Measurements from ENCODE around the gene HNRNPR.

The HNRNPR gene

DNA sequence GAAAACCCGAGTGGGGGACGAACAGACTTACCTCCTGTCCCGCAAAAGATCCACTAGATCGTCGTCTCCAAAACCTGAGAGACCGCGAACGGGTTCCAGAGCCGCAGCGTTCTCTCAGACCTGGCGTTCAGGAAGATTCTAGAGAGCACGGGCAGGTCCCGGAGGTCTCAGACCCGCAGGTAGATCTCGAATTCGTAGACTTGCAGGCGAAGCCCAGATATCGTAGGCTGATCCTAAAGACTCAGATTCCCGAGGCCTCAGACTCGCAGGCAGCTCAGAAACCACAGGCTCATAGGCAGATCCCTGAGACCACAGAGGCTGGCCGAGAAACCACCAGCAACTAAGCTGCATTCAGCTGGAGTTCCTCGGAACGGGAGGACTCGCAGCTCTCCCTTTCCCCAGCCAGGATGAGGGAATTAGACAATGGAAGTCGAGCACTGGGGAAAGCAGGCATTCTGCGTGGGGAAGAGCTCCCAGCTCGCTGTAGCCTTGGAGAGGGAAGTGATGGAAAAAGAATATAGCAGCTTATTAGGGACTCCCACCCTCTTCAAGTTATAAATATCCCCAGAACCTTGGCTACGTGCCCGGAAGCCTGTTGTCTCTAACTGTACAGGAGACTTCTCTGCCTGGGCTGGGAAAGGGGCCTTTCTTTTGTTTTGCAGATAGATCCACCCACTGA is 25.4 kb upstream of the HNRNPR start, which contains the start of gene ZNF436:
Gene ZNF436, minus strand, starts transcription at position 502 of the 679 bp plus-strand sequence. CDS start 1,831 bp downstream, outside the sequence.
- in situ Hi-C loops (cut with MboI; ENCODE audit: low sequenced_read_pairs), result no loop called here

DNA sequence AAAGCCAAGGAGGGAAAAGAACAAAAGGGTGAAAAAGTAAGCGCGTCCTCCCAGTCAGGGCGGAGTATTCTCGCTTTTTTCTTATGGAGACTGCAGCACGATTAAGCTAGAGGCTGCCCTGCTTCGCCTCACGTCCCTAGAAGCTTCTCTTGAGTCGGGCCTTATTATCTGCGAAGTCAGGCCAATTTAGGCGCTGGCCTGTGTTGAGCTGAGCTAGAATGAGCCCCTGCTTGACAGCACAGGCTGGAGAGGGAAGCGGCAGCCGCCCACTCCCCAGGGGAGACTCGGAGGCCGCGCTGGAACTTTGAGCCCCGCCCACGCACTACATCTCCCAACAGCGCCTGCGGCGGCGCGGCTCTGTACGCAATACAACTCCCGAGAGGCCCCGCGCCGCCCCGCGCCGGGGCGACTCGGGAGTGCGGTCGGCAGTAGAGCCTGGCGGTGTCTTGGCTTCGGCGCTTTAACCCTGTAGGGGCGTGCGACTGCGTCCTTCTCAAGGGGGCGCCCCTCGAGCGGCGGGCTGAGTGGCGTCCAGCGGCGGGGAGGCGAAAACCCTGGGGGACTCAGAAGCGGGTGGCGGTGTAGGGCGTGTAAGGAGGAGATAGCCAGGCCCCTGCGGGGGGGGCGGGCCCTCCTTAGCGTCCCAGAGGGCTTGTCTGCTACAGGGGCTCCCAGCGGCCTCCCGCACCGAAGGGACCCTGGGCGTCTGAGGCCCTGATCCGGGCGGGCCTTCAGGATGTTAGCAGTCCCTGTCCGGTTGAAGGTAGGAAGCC is 24.7 kb upstream of the HNRNPR start:
- in situ Hi-C loops (cut with MboI; ENCODE audit: low sequenced_read_pairs), result no loop called here

DNA sequence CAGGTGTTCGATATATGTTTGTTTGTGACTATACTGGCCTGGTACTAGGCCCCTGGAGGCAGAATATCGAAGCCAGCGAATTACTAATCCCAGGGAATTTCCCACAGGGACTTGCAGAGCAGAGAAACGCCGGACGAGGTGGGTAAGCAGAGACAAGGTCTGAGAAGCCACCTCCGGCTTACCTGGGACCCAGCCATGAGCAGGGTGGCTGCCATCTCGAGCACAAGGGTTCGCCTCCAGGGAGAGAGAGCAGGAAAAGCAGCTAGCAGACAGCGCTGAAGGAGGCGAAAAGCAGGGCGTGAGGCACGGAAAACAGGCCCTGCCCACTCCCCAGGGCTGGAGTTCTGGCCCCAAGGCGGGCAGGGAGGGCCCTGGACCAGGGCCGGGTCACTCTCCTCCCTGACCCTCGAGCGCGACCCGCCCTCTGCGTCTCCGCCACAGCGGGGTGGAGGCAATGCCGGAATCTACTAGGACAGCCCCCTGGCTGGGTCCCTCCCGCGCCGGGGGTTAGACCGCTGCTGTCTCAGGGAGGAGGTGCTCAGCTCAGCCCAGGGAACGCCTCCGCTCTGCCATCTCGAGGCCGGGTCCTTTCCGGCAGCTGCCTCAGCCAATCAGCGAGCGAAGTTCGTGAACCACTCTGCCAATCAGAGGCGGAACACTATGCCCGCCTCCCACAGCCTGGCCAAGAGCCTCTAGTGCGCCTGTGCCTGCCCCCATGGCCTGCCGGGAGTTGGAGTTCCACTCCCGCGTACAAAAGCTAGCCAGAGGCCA is 23.9 kb upstream of the HNRNPR start:
- in situ Hi-C loops (cut with MboI; ENCODE audit: low sequenced_read_pairs), result no loop called here

DNA sequence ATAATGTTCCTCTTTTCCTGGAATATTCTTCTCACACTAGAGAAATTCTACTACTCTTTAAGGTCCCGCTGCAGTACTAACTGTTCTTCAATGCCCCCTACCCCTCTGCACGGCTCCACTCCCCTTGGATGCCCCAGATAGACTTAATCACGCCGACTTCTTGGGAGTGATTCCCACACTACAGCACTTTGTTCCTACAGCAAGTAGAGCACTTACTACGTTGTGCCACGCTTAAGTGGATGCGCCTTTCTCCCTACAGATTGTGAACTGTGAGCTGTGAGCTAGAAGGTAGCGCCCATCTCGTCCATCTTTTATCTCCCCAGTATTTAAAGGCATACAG is 23.3 kb upstream of the HNRNPR start:
- in situ Hi-C loops (cut with MboI; ENCODE audit: low sequenced_read_pairs), result no loop called here

DNA sequence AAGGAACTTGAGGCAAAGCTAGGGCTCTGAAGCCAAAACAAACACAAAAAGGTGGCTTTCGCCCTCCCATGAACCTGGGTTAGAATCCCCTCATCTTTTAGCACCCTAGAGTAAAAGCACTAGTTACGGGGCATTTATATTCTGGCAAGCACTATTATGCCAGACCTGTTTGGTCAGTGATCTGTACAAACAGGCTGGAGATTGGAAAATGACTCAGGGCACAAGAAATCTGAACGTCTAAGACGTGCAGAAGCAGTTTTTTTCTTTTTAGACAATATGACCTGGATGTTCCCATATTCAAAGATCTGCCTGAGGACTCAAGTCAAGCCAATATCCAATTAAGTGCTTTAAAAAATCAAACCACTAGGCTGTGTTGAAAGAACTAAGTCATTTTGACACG is 22.5 kb upstream of the HNRNPR start:
- in situ Hi-C loops (cut with MboI; ENCODE audit: low sequenced_read_pairs), result no loop called here

DNA sequence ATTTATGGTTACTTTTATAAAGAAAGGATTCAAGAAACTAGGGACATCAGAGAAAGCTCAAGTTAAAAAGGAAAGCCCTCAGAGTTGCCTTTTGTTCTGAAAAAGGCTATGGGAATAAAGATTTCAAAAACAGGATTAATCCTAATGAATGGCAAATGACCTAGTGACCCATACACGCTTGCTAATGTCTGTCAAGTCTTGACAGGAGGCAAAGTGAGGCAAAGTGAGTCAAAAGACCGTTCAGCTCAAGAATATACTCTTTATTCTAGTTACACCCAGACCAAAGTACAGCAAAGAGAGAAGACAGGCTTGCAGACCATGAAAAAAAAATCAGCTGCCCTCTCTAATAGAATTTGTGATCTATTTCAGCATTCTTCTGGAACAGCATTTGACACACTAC is 22.1 kb upstream of the HNRNPR start:
- in situ Hi-C loops (cut with MboI; ENCODE audit: low sequenced_read_pairs), result no loop called here

DNA sequence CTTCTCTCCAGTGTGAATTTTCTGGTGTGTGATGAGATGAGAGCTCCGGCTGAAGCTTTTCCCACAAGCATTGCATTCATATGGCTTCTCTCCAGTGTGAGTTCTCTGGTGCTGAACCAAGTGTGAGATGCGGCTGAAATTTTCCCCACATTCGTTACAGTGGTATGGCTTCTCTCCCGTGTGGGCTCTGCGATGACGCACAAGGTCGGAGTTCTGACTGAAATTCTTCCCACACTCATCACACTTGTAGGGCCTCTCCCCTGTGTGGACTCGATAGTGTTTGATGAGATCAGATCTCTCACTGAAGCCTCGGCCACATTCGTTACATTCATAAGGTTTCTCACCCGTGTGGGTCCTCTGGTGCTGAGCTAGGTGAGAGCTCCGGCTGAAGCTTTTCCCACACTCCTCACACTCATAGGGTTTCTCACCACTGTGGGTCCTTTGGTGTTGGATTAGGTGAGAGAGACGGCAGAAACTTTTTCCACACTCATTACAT is 18.2 kb upstream of the HNRNPR start:
- in situ Hi-C loops (cut with MboI; ENCODE audit: low sequenced_read_pairs), result no loop called here

DNA sequence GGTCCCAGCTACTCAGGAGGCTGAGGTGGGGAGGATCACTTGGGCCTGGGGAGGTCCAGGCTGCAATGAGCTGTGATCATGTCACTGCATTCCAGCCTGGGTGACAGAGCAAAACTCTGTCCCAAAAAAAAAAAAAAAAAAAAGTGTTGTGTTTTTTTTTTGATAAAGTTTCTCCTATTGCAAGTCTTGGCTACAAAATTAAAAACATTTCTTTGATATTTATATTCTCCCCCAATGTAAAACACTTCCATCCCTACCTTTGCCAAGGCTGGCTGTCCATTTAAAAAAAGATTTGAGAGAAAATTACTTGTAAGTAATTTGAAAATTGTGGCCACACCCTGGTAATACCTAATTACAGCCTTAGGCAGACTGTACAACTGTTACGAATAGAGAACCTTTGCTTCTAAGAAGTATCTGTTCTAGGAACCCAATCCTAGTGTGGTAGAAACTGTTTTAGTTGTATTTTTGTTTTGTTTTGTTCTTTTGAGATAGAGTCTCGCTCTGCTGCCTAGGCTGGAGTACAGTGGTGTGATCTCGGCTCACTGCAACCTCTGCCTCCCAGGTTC is 14.3 kb upstream of the HNRNPR start:
- in situ Hi-C loops (cut with MboI; ENCODE audit: low sequenced_read_pairs), result no loop called here

DNA sequence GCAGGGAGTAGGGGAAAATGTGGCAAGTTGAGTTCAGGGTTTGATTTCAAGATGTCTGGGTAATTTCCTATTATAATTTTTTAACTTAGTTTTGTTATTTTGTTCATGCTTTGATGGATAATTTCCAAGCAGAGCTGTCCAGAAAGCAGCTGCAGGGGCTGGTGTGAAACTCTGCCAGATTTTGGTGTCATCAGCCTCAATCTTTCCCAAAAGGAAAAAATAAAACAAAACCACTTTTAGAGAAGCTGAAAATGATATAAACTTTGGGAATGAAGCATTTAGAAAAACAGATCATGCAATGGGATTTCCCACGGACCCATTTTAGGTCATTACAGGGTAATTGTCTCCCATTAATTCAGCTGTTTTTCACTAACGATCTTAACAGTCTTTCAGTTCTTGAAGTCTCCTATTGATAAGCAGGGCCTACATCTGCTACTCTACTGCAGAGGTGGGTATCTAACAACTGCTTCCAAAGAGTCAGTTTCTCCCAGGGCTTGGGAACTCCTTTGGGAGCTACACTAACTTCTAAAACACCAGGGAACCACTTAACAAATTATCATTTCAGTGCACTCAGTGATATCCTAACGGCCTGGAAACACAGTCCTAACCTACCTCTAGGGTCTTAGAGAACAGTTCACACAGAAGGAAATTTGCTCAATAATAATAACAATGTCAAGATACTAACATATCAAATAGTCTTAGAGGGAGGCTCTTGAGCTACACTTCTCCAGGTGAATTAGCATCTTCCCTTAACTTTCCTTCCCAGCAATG is 13.2 kb upstream of the HNRNPR start:
- in situ Hi-C loops (cut with MboI; ENCODE audit: low sequenced_read_pairs), result no loop called here

DNA sequence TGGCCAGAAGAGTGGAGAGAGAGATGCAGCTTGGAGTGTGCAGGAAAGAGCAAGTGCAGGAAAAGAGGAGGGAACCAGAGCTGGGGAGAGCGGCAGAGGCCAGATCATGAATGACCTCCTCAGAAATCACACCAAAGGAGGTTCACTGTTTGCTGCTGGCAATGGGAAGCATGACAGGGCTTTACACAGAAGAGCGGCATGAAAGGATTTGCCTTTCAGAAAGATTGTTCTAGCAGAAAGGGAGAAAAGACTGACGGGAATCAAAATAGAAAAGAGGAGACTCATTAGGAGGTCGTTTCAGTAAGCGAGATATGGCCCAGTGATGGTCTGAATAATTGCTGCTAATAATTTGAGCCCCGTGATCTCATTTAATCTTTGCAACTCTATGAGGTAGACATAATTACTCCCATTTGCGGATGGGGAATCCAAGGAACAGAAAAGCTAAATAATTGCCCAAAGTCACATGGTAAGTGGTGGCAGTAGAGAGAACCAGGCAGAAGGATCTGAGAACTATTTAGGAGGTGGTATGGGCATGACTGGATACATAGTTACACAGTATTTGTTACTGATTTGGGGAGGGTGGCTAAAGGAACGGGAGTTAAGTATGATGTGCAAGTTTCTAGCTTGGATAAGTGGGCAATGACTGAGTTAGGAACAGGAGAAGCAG is 12.5 kb upstream of the HNRNPR start:
- in situ Hi-C loops (cut with MboI; ENCODE audit: low sequenced_read_pairs), result no loop called here

DNA sequence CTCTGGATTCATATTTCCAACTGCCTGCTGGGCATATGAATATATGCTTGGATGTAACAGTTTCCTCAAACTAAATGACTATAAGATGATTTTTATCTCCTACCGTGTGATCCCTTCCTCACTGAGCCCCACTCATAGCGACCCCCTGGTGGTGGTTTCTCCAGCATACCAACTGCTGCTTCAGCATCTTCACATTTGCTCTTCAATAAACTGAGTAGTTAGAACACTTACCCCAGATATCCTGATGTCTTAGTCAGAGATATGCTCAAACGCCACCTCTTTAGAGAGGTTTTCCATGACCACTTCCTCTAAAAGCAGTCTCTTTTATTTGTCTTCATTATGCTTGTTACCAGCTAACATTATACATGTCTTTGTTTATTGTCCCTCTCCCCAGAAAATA is 10.2 kb upstream of the HNRNPR start:
- in situ Hi-C loops (cut with MboI; ENCODE audit: low sequenced_read_pairs), result no loop called here

DNA sequence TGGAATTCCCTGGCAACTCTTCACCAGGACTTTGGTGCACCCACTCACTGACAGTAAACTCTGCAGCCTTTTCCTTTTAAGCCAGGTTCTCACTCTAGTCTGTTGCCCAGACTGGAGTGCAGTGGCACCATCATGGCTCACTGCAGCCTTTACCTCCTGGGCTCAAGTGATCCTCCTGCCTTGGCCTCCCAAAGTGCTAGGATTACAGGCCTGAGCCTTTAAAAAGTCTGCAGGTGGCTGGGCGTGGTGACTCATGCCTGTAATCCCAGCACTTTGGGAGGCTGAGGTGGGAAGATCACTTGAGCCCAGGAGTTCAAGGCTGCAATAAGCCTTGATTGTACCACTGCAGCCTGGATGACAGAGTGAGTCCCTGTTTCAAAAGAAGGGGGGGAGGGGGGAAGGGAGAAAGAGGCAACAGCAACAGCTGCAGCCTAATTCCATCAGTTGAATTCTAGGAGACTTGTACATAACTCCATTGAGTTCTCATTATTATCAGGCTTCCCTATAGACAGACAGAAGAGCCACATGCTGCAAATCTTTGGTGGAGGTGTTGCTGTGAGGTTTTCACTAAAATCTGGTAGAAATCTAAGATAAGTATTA is 8.1 kb upstream of the HNRNPR start:
- in situ Hi-C loops (cut with MboI; ENCODE audit: low sequenced_read_pairs), result no loop called here

DNA sequence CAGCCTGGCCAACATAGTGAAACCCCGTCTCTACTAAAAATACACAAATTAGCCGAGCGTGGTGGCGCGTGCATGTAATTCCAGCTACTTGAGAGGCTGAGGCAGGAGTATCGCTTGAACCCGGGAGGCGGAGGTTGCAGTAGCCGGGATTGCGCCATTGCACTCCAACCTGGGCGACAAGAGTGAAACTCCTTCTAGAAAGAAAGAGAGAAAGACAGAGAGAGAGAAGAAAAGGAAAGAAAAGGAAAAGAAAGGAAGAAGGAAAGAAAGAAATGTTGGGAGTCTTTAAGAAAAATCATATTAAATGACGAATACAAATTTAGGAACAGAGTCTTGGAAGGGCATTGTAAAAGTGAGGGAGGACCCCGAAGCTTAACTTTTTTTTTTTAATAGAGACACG is 1.8 kb upstream of the HNRNPR start:
- in situ Hi-C loops (cut with MboI; ENCODE audit: low sequenced_read_pairs), result no loop called here

DNA sequence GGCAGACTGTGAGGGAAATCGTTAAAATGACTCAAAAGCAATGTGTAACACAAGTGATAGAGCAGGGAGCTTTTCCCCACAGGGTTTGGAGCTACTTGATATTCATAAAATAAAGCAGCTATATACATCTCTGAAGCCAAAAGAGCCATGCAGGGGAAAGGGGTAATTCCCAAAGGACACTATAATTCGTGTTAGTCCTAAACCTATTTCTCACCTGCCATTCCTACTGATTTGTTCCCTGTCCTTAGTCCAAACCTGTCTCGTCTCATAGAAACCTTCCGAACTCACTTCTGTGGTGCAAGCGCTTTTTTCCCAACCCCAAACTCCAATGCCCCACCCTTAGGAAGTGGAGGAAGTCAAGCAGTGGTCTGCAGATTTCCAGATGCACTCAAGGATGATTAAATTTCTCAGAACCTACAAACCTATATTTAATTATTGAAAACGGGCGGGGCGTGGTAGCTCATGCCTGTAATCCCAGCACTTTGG is 946 bp upstream of the HNRNPR start:
- in situ Hi-C loops (cut with MboI; ENCODE audit: low sequenced_read_pairs), result no loop called here

DNA sequence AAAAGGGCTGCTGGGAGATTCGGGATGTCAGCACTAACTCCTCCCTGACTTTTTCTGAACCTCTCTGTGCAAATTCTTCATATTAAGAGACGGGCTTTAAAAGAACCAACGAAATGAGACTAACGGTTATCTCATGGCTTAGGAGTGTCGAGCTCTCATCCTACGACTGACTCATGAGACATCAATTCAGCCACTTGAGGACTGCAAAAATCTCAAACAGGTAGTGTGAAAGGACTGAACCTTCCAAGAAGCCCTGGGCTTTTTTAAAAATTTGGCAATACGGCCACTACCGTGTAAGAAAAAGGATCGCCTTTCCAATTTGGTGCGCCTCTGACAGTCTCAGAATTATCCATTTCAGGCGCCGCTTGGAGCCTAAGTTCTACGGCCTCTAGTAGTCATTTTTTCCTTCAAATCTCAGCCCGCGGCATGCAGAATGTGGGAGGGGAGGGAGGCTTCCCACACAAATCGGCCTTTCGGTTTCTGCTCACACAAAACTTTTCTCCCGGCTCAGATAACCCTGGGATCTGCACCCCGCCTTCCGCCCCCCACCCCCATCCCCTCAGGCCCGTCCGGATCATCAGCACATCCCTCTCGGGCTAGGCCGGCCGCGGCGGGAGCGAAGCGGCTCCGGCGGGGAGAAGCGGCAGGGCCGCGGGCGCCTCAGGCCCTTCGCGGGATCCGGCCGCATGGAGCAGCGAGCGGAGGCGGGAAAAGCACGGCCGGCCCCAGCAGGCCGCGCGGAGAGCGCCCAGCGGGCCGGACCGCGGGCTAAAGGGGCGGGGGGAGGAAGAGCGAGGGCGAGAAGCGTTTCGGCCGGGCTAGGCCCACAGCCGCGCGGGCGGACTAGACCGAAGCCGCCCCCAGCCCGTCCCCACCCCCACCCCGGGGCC is 618 bp downstream of the HNRNPR start:
- in situ Hi-C loops (cut with MboI; ENCODE audit: low sequenced_read_pairs), result no loop called here

DNA sequence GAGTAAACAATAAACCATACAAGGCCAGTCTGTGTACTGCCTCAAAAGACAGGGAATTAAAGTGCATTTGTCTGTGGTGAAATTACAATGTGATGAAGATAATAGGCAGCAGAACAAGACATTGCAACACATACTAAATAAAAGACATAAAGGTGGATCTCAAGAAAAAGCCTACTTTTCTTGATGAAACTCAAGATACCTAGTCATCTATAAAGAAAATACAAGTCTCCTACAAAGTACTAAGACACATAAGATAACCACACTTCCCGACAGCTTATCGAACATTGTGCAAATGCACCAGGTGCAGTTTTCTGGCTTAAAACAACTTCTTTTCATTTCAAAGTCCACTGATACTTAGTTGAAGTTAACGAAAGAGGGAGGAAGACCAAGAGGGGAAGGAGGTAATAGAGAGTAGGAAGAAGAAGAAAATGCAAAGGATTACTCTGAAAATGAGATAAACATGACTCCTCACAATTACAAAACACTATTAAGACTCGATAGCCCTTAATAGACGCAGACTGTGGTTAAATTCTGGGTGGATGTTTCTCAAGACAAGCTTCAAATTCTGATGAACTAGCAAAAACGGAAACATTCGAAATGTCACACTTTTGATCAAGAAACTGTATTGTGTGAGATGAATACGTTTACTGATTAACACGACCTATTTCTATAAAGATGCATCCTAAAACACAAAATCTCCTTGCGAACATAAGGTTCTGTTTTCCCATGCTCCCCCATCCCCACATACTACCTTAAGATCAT is 2.0 kb downstream of the HNRNPR start:
- in situ Hi-C loops (cut with MboI; ENCODE audit: low sequenced_read_pairs), result no loop called here

DNA sequence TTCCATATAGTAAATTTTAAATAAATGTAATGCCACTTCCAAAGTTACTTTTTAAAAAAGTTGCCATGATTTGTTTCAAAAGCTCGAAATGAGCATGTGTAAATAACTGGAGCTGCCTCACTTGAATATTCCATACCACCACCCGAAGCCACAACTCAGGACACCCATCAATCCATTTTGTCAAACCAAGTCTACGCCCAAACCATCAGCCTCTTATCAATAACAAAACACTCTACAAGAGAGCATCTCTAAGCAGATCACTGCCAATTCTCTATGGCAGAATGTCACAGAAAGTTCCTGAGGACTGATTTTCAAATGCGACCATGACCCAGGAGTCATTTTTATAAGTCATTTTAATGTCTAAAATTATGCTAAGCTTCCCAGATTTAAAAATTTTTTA is 4.5 kb downstream of the HNRNPR start:
- in situ Hi-C loops (cut with MboI; ENCODE audit: low sequenced_read_pairs), result no loop called here

DNA sequence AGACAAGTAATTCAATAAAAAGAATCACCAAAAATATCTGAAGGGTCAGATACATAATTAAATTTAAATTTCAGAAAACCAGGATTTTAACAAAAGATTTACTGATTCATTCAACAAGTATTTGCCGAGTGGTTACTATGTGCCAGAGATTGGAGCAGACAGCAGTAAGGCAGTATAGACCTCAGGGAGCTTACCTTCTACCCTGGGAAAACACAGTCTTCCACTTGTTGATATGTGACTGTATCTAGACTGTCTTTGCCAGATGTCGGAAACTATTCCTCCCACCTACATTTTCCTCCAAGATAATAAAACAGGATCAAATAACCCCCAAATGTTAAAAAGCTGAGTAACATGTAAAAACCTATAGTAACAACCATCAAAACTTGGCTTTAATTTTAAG is 6.2 kb downstream of the HNRNPR start:
- in situ Hi-C loops (cut with MboI; ENCODE audit: low sequenced_read_pairs), result no loop called here
